ENCODE results near the gene WWOX. TPM values are rescaled to one million over a fixed set of nuclear protein-coding genes. Genes with fewer than 3 reads are reported as not detected.

The WWOX gene
- total RNA-seq, 1 experiment from 2014 or later, result 15.6 TPM

- Mint-ChIP-seq H3K27ac (peak overlapping the region in 1 of 3 experiments; percentile 21; a peak in 1 of 7 replicates), H3K9me3 (no peaks in the 10 kb centered on the region; a peak in 1 of 5 replicates), H3K27me3 (ENCODE audit: low read depth) (no peaks in the 10 kb centered on the region), H3K4me1 (no peaks in the 10 kb centered on the region), H3K36me3 (ENCODE audit: insufficient read depth in 1 of 3, low read depth in 3 of 3) (no peaks in the 10 kb centered on the region; a peak in 1 of 7 replicates), H3K4me3 (no peak overlapping the region)
- Histone ChIP-seq H2BK20ac (ENCODE audit: low read depth, low read length, poor library complexity, severe bottlenecking) (no peak overlapping the region), H3K9me3 (ENCODE audit: control insufficient read depth, low read depth, low read length) (no peaks in the 10 kb centered on the region), H2BK15ac (ENCODE audit: low read depth, low read length) (no peak overlapping the region; the same call in 1 of the 2 replicates), H2BK12ac (ENCODE audit: insufficient read length, low read depth, low read length) (no peak overlapping the region), H3K23ac (ENCODE audit: insufficient read length, low read depth, low read length) (no peak overlapping the region), H3K4me1 (ENCODE audit: insufficient read depth, low read length) (no peaks in the 10 kb centered on the region), H3K27me3 (ENCODE audit: insufficient read depth, low read length) (no peaks in the 10 kb centered on the region), H3K79me1 (ENCODE audit: insufficient read depth, low read depth, low read length, poor library complexity, severe bottlenecking) (no peaks in the 10 kb centered on the region), H2BK120ac (ENCODE audit: low read depth, low read length, poor library complexity, severe bottlenecking) (no peak overlapping the region), H3K27ac (ENCODE audit: insufficient read length, low read depth, low read length) (no peak overlapping the region), H3K14ac (ENCODE audit: insufficient read depth, low read length) (no peak overlapping the region), H3K9ac (ENCODE audit: extremely low read depth, insufficient read length, low read length) (no peak overlapping the region), H2AK5ac (ENCODE audit: insufficient read length, low read length) (no peak overlapping the region), H2AFZ (ENCODE audit: low read length) (no peak overlapping the region), H3K4me2 (ENCODE audit: insufficient read depth, insufficient read length, low read length) (no peak overlapping the region), H3K56ac (ENCODE audit: insufficient read length, low read depth, low read length) (no peak overlapping the region), H3K4ac (ENCODE audit: low read depth, low read length) (no peak overlapping the region), H3T11ph (ENCODE audit: low read length) (no peak overlapping the region), H4K20me1 (ENCODE audit: control insufficient read depth, insufficient read depth, insufficient read length) (no peaks in the 10 kb centered on the region), H2BK5ac (ENCODE audit: insufficient read length, low read length) (no peak overlapping the region), H3K23me2 (ENCODE audit: insufficient read length, low read depth, low read length, poor library complexity, severe bottlenecking) (peaks cover 2% of the 10 kb centered on the region), H4K91ac (ENCODE audit: insufficient read length, low read depth, low read length) (no peak overlapping the region), H4K8ac (replicated peaks; ENCODE audit: insufficient read length, low read depth, low read length) (no peak overlapping the region), H3K79me2 (ENCODE audit: insufficient read depth, low read length) (no peaks in the 10 kb centered on the region), H3K18ac (ENCODE audit: insufficient read length, low read depth, low read length) (no peak overlapping the region), H4K5ac (ENCODE audit: insufficient read length, low read depth, low read length) (no peak overlapping the region)
- TF ChIP-seq CTCF (conservative IDR thresholded peaks at IDR 0.05), result no peak
- no peak for DNase-seq
- no CpG with 5 or more reads among the region's 9 CpGs for WGBS (ENCODE audit: extremely low coverage, insufficient read length, low lambda C conversion rate)
Measured at GRCh38 chr16:78932355-78932943, 833.0 kb downstream of the WWOX start.
